AML-193 (cell line): ENCODE data around the gene DENND4A.
"Not testable (repeated sequence)": the region's sequence is repeated elsewhere in the genome, so short reads cannot be mapped to it uniquely, and the experiment has no call there.

Experiments used
- DNase-seq, 2 experiments: peaks; one replicate each; lab custom pipeline; 2025; lab: John Stamatoyannopoulos, UW

DENND4A gene

GRCh38 chr15:65632780-65633375 is 159.2 kb downstream of the DENND4A start:
- DNase-seq, result no peak

GRCh38 chr15:65631503-65631902 is 160.6 kb downstream of the DENND4A start:
- DNase-seq, result no peak

GRCh38 chr15:65630760-65631159 is 161.3 kb downstream of the DENND4A start:
- no peak for DNase-seq

DNA sequence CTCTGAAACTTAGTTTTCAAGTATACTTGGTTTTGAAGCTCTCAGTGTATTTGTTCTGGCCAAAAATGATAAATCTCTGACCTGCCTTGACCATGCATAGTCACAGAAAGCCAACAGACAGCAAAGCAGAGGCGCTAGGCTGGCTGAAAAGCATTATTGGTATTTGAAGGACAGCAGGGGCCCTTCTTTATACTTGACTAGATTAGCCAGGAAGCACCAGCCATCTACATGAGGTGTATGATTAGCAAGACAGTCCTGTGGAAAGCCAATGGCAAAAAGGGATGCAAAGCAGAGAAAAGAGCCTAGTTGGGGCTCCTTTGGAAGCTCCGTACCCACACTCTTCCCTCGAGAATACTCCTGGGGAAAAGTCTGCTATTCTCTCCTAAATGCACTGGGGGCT is 162.5 kb downstream of the DENND4A start:
- no peak for DNase-seq

DNA sequence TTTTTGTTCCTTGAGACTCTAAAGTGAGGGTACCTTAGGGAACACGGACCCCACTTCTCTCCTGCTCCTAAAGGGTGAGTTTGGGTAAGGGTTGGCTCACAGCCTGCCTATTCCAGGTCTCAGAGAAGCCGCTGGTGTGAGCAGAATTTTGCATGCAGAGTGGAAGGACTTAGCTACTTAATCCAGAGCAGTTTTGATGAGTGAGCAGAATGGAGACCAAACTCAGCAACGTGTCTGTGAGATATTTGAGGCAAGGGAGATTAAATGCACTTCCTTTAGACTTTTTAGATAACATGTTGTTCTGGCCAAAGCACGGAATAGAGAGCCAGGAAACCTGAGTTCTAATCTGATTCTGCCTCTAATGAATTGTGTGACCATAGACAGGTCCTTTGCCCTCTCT is 165.2 kb downstream of the DENND4A start:
- DNase-seq, result no peak

GRCh38 chr15:65623103-65623502 is 169.0 kb downstream of the DENND4A start:
- no peak for DNase-seq

DNA sequence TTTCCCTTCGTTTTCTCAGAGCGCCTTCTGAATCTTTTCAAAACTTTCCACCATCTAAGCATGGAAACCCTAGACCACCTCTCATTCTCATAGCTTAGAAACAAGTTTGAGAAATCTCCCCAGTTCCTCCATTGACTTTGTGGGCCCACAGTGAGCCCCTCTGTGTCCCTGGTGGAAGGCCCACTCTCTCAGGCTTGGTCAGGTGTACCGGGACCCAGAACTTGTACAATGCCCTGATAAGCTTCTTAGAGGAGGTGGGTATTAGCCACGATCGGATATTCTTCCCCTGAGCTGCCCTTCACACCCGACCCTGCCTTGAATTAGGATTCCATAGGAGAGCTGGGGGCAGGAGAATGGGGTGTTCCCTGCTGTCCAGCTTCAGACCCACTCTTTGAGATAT is 170.5 kb downstream of the DENND4A start, which contains the start of gene SLC24A1:
Gene SLC24A1 (plus strand): TSS at position 301 of the 400 bp plus-strand sequence. CDS start 2,143 bp downstream, outside the sequence.
- DNase-seq, result no peak

DNA sequence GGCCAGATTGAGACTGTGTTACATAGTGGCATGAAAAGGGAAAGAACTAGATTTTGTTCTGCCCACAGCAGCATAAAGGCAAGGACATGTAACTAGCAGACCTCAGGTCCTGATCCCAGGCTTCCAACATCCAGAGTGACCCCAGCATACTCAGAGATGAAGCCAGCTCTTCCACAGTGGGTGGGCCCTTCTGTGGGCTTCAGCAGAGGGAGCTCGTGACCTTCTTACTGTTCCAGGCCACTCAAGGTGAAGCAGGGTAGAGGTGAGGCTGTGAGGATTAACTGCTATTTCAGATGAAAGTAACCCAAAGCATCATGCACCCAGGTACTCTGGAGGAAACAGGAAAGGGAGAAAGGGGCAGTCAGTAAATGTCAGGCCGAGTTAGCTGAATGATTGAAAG is 171.3 kb downstream of the DENND4A start:
- DNase-seq, result no peak

- no peak for DNase-seq
Observed at GRCh38 chr15:65619626-65620290, 172.3 kb downstream of the DENND4A start.

DNA sequence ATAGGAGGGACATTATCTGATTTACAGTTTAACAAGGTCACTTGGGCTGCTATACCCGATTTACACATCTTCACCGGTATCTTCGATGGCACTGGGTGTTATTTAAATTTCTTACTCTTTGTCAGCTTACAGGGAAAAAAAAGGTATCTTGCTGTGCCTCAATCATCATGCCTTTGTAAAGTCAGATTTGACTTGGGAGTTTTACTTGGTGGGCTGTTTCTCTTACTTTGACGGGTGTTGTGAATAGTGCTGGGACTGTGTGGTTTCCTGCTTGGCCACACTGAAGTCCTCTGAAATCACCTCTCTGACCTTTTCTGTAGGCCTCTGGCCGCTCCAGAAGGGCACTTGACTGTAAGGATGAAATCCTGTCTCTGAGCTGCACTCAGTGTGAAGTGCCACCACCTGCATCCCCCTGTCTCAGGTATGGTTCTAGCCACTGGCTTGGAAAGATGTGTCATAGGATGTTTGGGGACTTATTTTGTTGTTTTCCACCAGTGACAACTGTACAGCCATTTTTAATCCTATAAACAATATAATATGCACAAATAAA is 173.5 kb downstream of the DENND4A start:
- no peak for DNase-seq

DNA sequence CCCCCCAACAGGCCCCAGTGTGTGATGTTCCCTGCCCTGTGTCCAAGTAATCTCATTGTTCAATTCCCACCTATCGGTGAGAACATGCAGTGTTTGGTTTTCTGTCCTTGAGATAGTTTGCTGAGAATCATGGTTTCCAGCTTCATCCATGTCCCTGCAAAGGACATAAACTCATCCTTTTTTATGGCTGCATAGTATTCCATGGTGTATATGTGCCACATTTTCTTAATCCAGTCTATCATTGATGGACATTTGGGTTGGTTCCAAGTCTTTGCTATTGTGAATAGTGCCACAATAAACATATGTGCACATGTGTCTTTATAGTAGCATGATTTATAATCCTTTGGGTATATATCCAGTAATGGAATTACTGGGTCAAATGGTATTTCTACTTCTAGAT is 176.2 kb downstream of the DENND4A start:
- not testable (repeated sequence) for DNase-seq

- no peak for DNase-seq
Observed at GRCh38 chr15:65612949-65613744, 178.9 kb downstream of the DENND4A start.

DNA sequence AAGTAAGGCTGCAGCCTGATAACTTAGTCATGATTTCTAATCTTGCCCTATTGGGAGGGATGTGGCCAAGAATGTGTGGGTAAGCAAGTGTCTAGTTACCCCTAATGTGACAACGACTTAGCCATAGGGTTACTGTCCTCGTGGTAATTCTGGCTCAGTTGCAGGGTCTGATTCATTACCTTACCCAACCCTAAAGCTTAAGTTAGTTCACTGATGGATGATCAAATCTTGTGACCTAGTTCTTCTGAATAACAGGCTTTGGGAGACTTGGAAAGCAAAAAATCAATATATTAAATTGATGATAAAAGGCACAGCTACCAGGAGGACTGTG is 179.5 kb downstream of the DENND4A start:
- no peak for DNase-seq

- DNase-seq, result no peak
Observed at GRCh38 chr15:65611888-65612615, 180.0 kb downstream of the DENND4A start.

DNA sequence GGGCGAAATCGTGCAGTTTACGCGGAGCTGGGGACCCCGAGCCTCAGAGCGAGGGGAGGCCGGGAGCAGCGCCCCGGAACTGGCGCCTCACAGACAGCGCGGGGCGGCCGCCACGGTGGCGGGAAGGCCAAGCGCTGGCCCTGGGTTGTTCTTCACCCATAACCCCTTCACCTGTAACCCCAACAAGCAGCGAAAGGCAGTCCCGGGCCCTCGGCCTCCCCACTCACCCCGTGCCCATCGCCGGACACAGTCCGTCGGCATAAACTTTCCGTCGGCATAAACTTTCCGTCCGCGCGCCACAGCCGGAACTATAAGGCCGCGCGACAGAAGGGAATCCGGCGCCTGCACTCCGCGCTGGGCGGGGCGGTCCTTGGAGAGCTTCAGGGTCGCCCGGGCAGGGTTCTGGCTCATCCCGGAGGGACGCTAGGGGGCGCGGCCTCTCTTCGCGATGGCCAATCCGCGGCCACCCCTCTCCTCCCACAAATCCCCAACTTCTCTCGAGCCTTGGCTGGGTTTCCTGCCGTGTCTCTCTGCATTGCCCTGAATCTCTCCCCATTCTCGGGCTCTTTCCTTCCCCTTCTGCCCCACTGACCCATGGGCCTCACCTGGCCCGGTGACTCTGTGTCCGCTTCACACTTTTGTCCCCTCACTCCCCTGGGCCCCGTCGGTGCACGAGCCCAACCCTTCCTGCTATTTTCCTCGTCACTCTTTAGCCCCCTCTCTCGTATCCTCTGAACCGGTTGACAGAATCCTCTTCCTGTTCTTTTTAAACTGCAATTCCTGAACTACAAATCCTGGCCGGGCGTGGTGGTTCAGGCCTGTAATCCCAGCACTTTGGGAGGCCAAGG is 181.0 kb downstream of the DENND4A start, which contains the start of gene INTS14:
Gene INTS14 (minus strand): TSS at position 261 of the 848 bp plus-strand sequence. CDS start 3,751 bp downstream, outside the sequence.
- peak; percentile 91 to 93 for DNase-seq
